ENCODE results near the gene PPP2R5C. TPM values are rescaled to one million over a fixed set of nuclear protein-coding genes. Genes with fewer than 3 reads are reported as not detected.

The PPP2R5C gene
- total and polyA plus RNA-seq, 2 of the 4 experiments (the other 2 are of a cell fraction) = 65.9 to 78.7 TPM

- no peak for TF ChIP-seq CTCF (conservative IDR thresholded peaks at IDR 0.05; ENCODE audit: low read depth, low read length)
- no peak for TF ChIP-seq BHLHE40 (IDR thresholded peaks at IDR 0.05; ENCODE audit: low read depth, low read length)
Measured at GRCh38 chr14:101774814-101775213, 13.3 kb downstream of the PPP2R5C start (continued).

- Histone ChIP-seq H2BK120ac (ENCODE audit: low read depth, low read length) (no peak overlapping the region), H4K91ac (ENCODE audit: insufficient read depth, low read depth, low read length) (no peak overlapping the region), H3K14ac (replicated peaks; ENCODE audit: low read depth, low read length) (no peak overlapping the region), H2AK5ac (ENCODE audit: low read depth, low read length) (no peak overlapping the region), H2BK5ac (ENCODE audit: low read depth, low read length, poor library complexity, severe bottlenecking) (no peak overlapping the region), H3K4me3 (ENCODE audit: insufficient read depth, low read depth, low read length) (no peak overlapping the region), H3K4me1 (ENCODE audit: control insufficient read depth, insufficient read depth, low read length) (peaks cover 2% of the 10 kb centered on the region; the same call in 1 of the 2 replicates), H3K18ac (ENCODE audit: low read depth, low read length) (no peak overlapping the region), H3K4ac (ENCODE audit: low read depth, low read length) (no peak overlapping the region), H2AFZ (replicated peaks; ENCODE audit: low read length, poor library complexity) (no peak overlapping the region), H3K9ac (ENCODE audit: low read depth, low read length) (no peak overlapping the region), H3K27ac (ENCODE audit: insufficient read depth, low read length) (no peak overlapping the region), H3K23ac (ENCODE audit: low read depth, low read length) (no peak overlapping the region), H4K5ac (ENCODE audit: low read depth, low read length) (no peak overlapping the region), H2BK15ac (ENCODE audit: low read depth, low read length) (no peak overlapping the region), H2AK9ac (replicated peaks; ENCODE audit: low read depth, low read length, poor library complexity) (no peak overlapping the region), H3K36me3 (ENCODE audit: control insufficient read depth, insufficient read depth, low read length) (no peaks in the 10 kb centered on the region), H3K4me2 (ENCODE audit: low read depth, low read length) (no peak overlapping the region), H4K8ac (ENCODE audit: low read depth in 2 of 2, low read length in 2 of 2) (no peak overlapping the region), H3K79me1 (ENCODE audit: low read depth in 1 of 2, low read length in 2 of 2) (peaks cover 0 to under 1% of the 10 kb centered on the region in 2 experiments; a peak in 2 of 4 replicates), H4K20me1 (ENCODE audit: insufficient read depth, low read length) (peaks cover 20% of the 10 kb centered on the region), H2BK20ac (ENCODE audit: low read depth, low read length) (no peak overlapping the region), H3K56ac (ENCODE audit: extremely low read depth, insufficient read depth, low read length) (no peak overlapping the region), H3K9me3 (ENCODE audit: control insufficient read depth, insufficient read depth, low read length) (no peaks in the 10 kb centered on the region), H3K9me1 (ENCODE audit: insufficient read depth, low read length) (no peaks in the 10 kb centered on the region), H3K27me3 (ENCODE audit: control insufficient read depth, insufficient read depth, low read length) (peaks cover 17% of the 10 kb centered on the region)
- TF ChIP-seq FOS (IDR thresholded peaks at IDR 0.05; ENCODE audit: low read depth, low read length) = no peak
- BruUV-seq (replicated peaks) = no TSS peak
- intact Hi-C loops (cut with micrococcal nuclease) (loop anchor here (10.0 kb wide), 2 partner anchors 119 to 149 kb away; no protein-coding TSS in a partner anchor), in situ Hi-C loops (cut with MboI; ENCODE audit: low sequenced_read_pairs) (no loop called here), dilution Hi-C loops (cut with HindIII; ENCODE audit: low sequenced_read_pairs, unreplicated experiment) (no loop called here)
- no CpG with 5 or more reads among the region's 10 CpGs for WGBS, 2 experiments (ENCODE audit: extremely low coverage in 2 of 2, insufficient read length in 1 of 2)
- CTCF ChIA-PET = interaction anchor here (0.6 kb wide), 1 partner anchor 343 kb away, joined by 6 read pairs; no protein-coding TSS in a partner anchor
- DNase-seq (no peak), ATAC-seq (ENCODE audit: low read depth) (no peak)
- POLR2A ChIA-PET (ENCODE audit: unreplicated experiment) = interaction anchor here (0.5 kb wide), 1 partner anchor 68 kb away, joined by 3 read pairs; no protein-coding TSS in a partner anchor
Measured at GRCh38 chr14:101775826-101776225, 14.3 kb downstream of the PPP2R5C start.
